ENCODE data around the gene SLC16A2.

Gene SLC16A2

DNA sequence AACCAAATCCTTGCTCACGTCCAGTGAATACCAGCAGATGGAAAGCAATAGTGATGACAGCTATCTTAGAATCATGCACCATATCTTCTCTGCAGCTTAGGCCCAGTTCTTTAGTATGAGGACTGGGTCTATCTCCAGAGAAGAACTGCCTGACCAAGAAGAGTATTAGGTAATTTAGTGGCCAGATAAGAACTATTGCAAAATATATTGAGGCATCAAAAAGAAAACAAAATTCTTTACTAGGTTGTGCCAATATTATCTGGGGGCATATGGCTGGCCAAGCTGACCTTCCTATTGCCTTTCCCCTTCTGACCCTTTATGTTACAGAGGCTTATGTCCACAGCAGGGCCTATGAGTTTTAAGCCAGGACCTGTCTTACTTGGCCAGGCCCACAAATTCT is 101.9 kb downstream of the SLC16A2 start:
- POLR2A ChIA-PET = no interaction called here
- no peak overlapping the region for H3K27ac ChIP-seq (ENCODE audit: extremely low read depth, low read depth, low read length)
- no peaks in the 10 kb centered on the region; a peak in 1 of 3 replicates for H3K36me3 ChIP-seq (ENCODE audit: control insufficient read depth in 2 of 2, insufficient read depth in 1 of 2, low read length in 2 of 2)

DNA sequence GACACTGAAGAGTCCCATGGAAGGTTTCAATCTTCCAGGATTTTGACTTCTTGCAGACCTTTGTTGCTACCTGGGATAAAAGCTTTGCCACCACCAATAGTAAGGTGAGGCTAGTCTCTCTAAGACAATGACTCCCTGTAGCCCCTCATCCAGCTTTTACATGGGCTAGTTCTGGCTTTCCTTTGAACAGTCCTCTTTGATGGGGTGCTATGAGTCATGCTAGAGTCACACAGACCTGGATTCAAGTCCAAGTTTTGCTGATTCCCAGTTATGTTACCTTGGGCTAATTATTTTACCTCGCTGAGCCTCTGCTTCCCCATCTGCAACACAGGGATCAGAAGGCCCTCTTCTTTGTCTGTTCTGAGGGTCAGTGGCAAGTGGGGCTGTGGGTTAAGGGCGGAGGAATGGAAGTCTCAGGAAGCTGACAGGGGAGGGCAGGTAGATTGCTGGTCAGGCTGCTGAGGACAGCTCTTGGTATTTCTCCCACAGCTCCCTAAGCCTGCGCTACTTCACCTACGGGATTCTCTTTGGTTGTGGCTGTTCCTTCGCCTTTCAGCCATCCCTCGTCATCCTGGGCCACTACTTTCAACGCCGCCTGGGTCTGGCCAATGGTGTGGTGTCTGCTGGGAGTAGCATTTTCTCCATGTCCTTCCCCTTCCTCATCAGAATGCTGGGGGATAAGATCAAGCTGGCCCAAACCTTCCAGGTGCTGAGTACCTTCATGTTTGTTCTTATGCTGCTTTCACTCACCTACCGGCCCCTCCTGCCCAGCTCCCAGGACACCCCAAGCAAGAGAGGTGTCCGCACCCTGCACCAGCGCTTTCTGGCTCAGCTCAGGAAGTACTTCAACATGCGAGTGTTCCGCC is 102.8 kb downstream of the SLC16A2 start:
- Histone ChIP-seq H3K27ac (ENCODE audit: extremely low read depth, low read depth, low read length) (no peak overlapping the region), H3K36me3 (ENCODE audit: control insufficient read depth in 2 of 2, insufficient read depth in 1 of 2, low read length in 2 of 2) (no peaks in the 10 kb centered on the region; a peak in 1 of 3 replicates), H3K9me3 (ENCODE audit: control insufficient read depth, insufficient read depth, low read depth, low read length) (no peaks in the 10 kb centered on the region), H3K4me3 (ENCODE audit: low read depth, low read length) (no peak overlapping the region), H3K4me1 (ENCODE audit: control insufficient read depth, insufficient read depth, low read length) (no peaks in the 10 kb centered on the region)
- CTCF ChIA-PET = interaction anchor here (0.9 to 1.8 kb wide), 3 partner anchors 9 to 141 kb away, joined by 3 to 5 read pairs (median 3); no protein-coding TSS in a partner anchor
- POLR2A ChIA-PET = no interaction called here
- TF ChIP-seq, protein P1, sequence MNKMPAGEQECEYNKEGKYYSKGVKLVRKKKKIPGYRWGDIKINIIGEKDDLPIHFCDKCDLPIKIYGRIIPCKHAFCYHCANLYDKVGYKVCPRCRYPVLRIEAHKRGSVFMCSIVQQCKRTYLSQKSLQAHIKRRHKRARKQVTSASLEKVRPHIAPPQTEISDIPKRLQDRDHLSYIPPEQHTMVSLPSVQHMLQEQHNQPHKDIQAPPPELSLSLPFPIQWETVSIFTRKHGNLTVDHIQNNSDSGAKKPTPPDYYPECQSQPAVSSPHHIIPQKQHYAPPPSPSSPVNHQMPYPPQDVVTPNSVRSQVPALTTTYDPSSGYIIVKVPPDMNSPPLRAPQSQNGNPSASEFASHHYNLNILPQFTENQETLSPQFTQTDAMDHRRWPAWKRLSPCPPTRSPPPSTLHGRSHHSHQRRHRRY (tag by site-specific recombination; IDR thresholded peaks at IDR 0.05) = no peak

More for the DNA sequence above, 101.9 kb downstream of the SLC16A2 start:
- TF ChIP-seq ZNF19 (tag by site-specific recombination; IDR thresholded peaks at IDR 0.05; ENCODE audit: low read depth) (no peak), ZNF561 (tag by site-specific recombination; IDR thresholded peaks at IDR 0.05; ENCODE audit: borderline replicate concordance) (no peak), MYNN (tag by site-specific recombination; IDR thresholded peaks at IDR 0.05; ENCODE audit: borderline replicate concordance) (no peak), ZNF133 (tag by site-specific recombination; IDR thresholded peaks at IDR 0.05) (no peak), ZEB2 (tag by site-specific recombination; IDR thresholded peaks at IDR 0.05) (no peak), ZFP37 (tag by site-specific recombination; IDR thresholded peaks at IDR 0.05) (no peak), ZBTB1 (tag by site-specific recombination; IDR thresholded peaks at IDR 0.05) (no peak), ZNF274 (IDR thresholded peaks at IDR 0.05; ENCODE audit: low read length) (no peak), ZNF274 (tag by site-specific recombination; IDR thresholded peaks at IDR 0.05; ENCODE audit: borderline replicate concordance) (no peak), KLF8 (tag by site-specific recombination; IDR thresholded peaks at IDR 0.05) (no peak), ZFP69B (tag by site-specific recombination; IDR thresholded peaks at IDR 0.05) (no peak), ZNF837 (tag by site-specific recombination; IDR thresholded peaks at IDR 0.05) (no peak), MEIS1 (CRISPR knock-in tag; IDR thresholded peaks at IDR 0.05; ENCODE audit: borderline replicate concordance) (no peak), MZF1 (tag by site-specific recombination; IDR thresholded peaks at IDR 0.05; ENCODE audit: borderline replicate concordance) (no peak), ZNF138 (tag by site-specific recombination; IDR thresholded peaks at IDR 0.05; ENCODE audit: borderline replicate concordance) (no peak)
- TF ChIP-seq, protein P2, sequence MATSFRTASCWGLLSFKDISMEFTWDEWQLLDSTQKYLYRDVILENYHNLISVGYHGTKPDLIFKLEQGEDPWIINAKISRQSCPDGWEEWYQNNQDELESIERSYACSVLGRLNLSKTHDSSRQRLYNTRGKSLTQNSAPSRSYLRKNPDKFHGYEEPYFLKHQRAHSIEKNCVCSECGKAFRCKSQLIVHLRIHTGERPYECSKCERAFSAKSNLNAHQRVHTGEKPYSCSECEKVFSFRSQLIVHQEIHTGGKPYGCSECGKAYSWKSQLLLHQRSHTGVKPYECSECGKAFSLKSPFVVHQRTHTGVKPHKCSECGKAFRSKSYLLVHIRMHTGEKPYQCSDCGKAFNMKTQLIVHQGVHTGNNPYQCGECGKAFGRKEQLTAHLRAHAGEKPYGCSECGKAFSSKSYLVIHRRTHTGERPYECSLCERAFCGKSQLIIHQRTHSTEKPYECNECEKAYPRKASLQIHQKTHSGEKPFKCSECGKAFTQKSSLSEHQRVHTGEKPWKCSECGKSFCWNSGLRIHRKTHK (tag by site-specific recombination; IDR thresholded peaks at IDR 0.05) = no peak
- no peaks in the 10 kb centered on the region for H3K4me1 ChIP-seq (ENCODE audit: control insufficient read depth, insufficient read depth, low read length)
- CTCF ChIA-PET = interaction anchor here (0.6 to 4.2 kb wide), 2 partner anchors 11 to 776 kb away, joined by 3 to 18 read pairs; no protein-coding TSS in a partner anchor
- no peak overlapping the region for H3K4me3 ChIP-seq (ENCODE audit: low read depth, low read length)
- H3K9me3 ChIP-seq (ENCODE audit: control insufficient read depth, insufficient read depth, low read depth, low read length) = no peaks in the 10 kb centered on the region

DNA sequence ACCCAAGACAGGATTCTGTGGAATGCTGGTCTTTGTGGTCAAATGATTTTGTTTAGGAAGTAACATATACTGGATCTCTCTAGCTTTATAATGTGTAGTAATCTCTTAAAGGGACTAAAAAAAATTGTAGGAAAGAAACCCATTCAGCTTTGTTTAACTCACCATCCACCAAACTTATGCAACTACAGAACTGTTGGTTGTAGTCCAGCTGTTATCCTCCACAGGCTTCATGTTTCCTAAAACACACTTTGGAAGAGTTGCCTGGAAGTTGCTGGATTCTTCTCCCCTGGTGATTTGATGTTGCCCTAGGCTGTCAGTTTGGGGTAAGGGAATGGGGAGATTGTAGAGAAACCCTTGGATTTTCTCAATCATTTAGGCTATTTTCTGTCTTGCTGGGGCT is 103.8 kb downstream of the SLC16A2 start:
- no peaks in the 10 kb centered on the region for H3K36me3 ChIP-seq (ENCODE audit: control insufficient read depth in 2 of 2, insufficient read depth in 1 of 2, low read length in 2 of 2)
- no peaks in the 10 kb centered on the region for H3K4me1 ChIP-seq (ENCODE audit: control insufficient read depth, insufficient read depth, low read length)
- H3K27ac ChIP-seq (ENCODE audit: extremely low read depth, low read depth, low read length) = no peak overlapping the region
- ChIA-PET CTCF (interaction anchor here (0.9 to 1.8 kb wide), 3 partner anchors 10 to 143 kb away, joined by 3 to 5 read pairs (median 3); no protein-coding TSS in a partner anchor), POLR2A (no interaction called here)
- TF ChIP-seq, protein P3, sequence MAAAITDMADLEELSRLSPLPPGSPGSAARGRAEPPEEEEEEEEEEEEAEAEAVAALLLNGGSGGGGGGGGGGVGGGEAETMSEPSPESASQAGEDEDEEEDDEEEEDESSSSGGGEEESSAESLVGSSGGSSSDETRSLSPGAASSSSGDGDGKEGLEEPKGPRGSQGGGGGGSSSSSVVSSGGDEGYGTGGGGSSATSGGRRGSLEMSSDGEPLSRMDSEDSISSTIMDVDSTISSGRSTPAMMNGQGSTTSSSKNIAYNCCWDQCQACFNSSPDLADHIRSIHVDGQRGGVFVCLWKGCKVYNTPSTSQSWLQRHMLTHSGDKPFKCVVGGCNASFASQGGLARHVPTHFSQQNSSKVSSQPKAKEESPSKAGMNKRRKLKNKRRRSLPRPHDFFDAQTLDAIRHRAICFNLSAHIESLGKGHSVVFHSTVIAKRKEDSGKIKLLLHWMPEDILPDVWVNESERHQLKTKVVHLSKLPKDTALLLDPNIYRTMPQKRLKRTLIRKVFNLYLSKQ (tag by site-specific recombination; IDR thresholded peaks at IDR 0.05; ENCODE audit: borderline replicate concordance) = no peak
- TF ChIP-seq, protein P4, sequence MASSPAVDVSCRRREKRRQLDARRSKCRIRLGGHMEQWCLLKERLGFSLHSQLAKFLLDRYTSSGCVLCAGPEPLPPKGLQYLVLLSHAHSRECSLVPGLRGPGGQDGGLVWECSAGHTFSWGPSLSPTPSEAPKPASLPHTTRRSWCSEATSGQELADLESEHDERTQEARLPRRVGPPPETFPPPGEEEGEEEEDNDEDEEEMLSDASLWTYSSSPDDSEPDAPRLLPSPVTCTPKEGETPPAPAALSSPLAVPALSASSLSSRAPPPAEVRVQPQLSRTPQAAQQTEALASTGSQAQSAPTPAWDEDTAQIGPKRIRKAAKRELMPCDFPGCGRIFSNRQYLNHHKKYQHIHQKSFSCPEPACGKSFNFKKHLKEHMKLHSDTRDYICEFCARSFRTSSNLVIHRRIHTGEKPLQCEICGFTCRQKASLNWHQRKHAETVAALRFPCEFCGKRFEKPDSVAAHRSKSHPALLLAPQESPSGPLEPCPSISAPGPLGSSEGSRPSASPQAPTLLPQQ (tag by site-specific recombination; IDR thresholded peaks at IDR 0.05) = no peak
- no peak for TF ChIP-seq ZNF37A (tag by site-specific recombination; IDR thresholded peaks at IDR 0.05)
- TF ChIP-seq MZF1 (tag by site-specific recombination; IDR thresholded peaks at IDR 0.05; ENCODE audit: borderline replicate concordance) = no peak
- TF ChIP-seq TCF7L2 (IDR thresholded peaks at IDR 0.05; ENCODE audit: borderline replicate concordance, low read depth, low read length) = no peak
- TF ChIP-seq ZBTB1 (tag by site-specific recombination; IDR thresholded peaks at IDR 0.05) = no peak
- TF ChIP-seq IKZF3 (tag by site-specific recombination; IDR thresholded peaks at IDR 0.05) = no peak
- no peak for TF ChIP-seq SETDB1 (IDR thresholded peaks at IDR 0.05; ENCODE audit: insufficient read length, low read length)
- no peaks in the 10 kb centered on the region for H3K9me3 ChIP-seq (ENCODE audit: control insufficient read depth, insufficient read depth, low read depth, low read length)
- no peak overlapping the region for H3K4me3 ChIP-seq (ENCODE audit: low read depth, low read length)

All from HEK293 (cell line).